A549 (cell line): ENCODE results near the gene PROM2. TPM values are rescaled to one million over a fixed set of nuclear protein-coding genes. Genes with fewer than 3 reads are reported as not detected.

Experiments used
- ATAC-seq, 2 experiments: fragments of 200-7000 bp in 1 of 2; fragments of >200 bp in 1 of 2; cut with Nextera tagmentation in 1 of 2; cut with Tn5 transposase in 1 of 2; 3 replicates each; pipeline versions ENCODE4 v1.8.0 to v1.9.1; 2018 to 2020; ENCODE audit warnings: mild to moderate bottlenecking in 1 of 2, moderate library complexity in 1 of 2
- CTCF ChIA-PET: fragments of 300-600 bp; sonication (Branson Sonifier 250); formaldehyde crosslinking; extraction: SDS; loops from one replicate; lab custom pipeline; 2021; ENCODE audit warnings: antibody characterized with exemption, inconsistent platforms; lab: Yijun Ruan, JAX
- POLR2A ChIA-PET: fragments of 350-600 bp; formaldehyde crosslinking; extraction: SDS; loops from one replicate; lab custom pipeline; 2021; ENCODE audit warnings: antibody characterized with exemption, inconsistent platforms; lab: Yijun Ruan, JAX
- DNase-seq, 2 experiments: peaks; one replicate each; pipeline versions ENCODE4 v3.0.0 to v3.0.0-alpha.2; 2011 to 2016; ENCODE audit warnings: low read depth in 1 of 2, low spot score in 1 of 2
- FAIRE-seq: peaks from 2 replicates; lab custom pipeline; 2011; peaks lifted over from hg19 to GRCh38; lab: Jason Lieb, UNC
- H3K27ac ChIP-seq, 2 experiments: fragments of >200 bp; sonication (Bioruptor Twin); formaldehyde crosslinking; 3 replicates each; pipeline ENCODE4 v1.5.1; 2016 to 2017
- H3K4me1 ChIP-seq: fragments of >200 bp; sonication (Bioruptor Twin); formaldehyde crosslinking; 3 replicates; pipeline ENCODE4 v1.6.1; 2016
- H3K4me2 ChIP-seq: fragments of >200 bp; sonication (Bioruptor Twin); formaldehyde crosslinking; 3 replicates; pipeline ENCODE4 v1.6.1; 2016
- H3K4me3 ChIP-seq: fragments of >200 bp; sonication (Bioruptor Twin); formaldehyde crosslinking; 3 replicates; pipeline ENCODE4 v1.5.1; 2016
- H3K9me3 ChIP-seq: fragments of >200 bp; sonication (Bioruptor Twin); formaldehyde crosslinking; 3 replicates; pipeline ENCODE4 v1.6.1; 2016
- BHLHE40 ChIP-seq: IDR thresholded peaks from 2 replicates; pipeline ENCODE4 v1.6.1; 2012; ENCODE audit warnings: low read depth, low read length, inconsistent platforms
- CBX2 ChIP-seq: fragments of 200-600 bp; sonication (generic); IDR thresholded peaks from 2 replicates; pipeline ENCODE4 v1.6.1; 2016; ENCODE audit warnings: low read depth, mild to moderate bottlenecking, borderline replicate concordance
- CHD2 ChIP-seq: fragments of 150-350 bp; IDR thresholded peaks from 2 replicates; pipeline ENCODE4 v1.6.1; 2014; ENCODE audit warnings: low read length; ENCODE audit not compliant: partially characterized antibody
- EHF ChIP-seq: fragments of 250-450 bp; sonication (Bioruptor Pico); IDR thresholded peaks from 2 replicates; pipeline ENCODE4 v1.5.0; 2020; ENCODE audit warnings: mild to moderate bottlenecking
- EHMT2 ChIP-seq: fragments of 200-600 bp; sonication (generic); IDR thresholded peaks from 2 replicates; pipeline ENCODE4 v1.6.1; 2016; ENCODE audit warnings: antibody characterized with exemption, low read depth, mild to moderate bottlenecking, moderate library complexity
- ESRRA ChIP-seq: fragments of 150-350 bp; IDR thresholded peaks from 2 replicates; pipeline ENCODE4 v1.6.1; 2014; ENCODE audit warnings: mild to moderate bottlenecking, low read length, borderline replicate concordance
- FOSB ChIP-seq: fragments of 250-450 bp; sonication (Bioruptor Pico); IDR thresholded peaks from 2 replicates; pipeline ENCODE4 v1.5.0; 2020; ENCODE audit warnings: mild to moderate bottlenecking, moderate library complexity
- FOSL2 ChIP-seq, 2 experiments: fragments of 450-650 bp in 1 of 2; fragments of >200 bp in 1 of 2; sonication (Bioruptor Twin) in 1 of 2; formaldehyde crosslinking; IDR thresholded peaks; 2 replicates each; pipeline versions ENCODE4 v1.5.0 to v1.6.1; 2016 to 2020; ENCODE audit warnings: mild to moderate bottlenecking in 1 of 2, moderate library complexity in 1 of 2
- FOXS1 ChIP-seq: fragments of 250-450 bp; sonication (Bioruptor Pico); IDR thresholded peaks from 2 replicates; pipeline ENCODE4 v1.5.0; 2020; ENCODE audit warnings: mild to moderate bottlenecking, moderate library complexity
- GATA3 ChIP-seq: IDR thresholded peaks from 2 replicates; pipeline ENCODE4 v1.6.1; 2012; ENCODE audit warnings: borderline replicate concordance
- HEYL ChIP-seq: fragments of 250-450 bp; sonication (Bioruptor Pico); IDR thresholded peaks from 2 replicates; pipeline ENCODE4 v1.8.0; 2021; ENCODE audit warnings: mild to moderate bottlenecking, moderate library complexity
- JUN ChIP-seq, 2 experiments: fragments of >200 bp; sonication (Bioruptor Twin); formaldehyde crosslinking; IDR thresholded peaks; 2 replicates in 1 of 2; 3 replicates in 1 of 2; pipeline ENCODE4 v1.6.1; 2016 to 2017
- KDM1A ChIP-seq: fragments of 200-600 bp; sonication (generic); IDR thresholded peaks from 2 replicates; pipeline ENCODE4 v1.6.1; 2016; ENCODE audit warnings: low read depth, mild to moderate bottlenecking
- KDM5A ChIP-seq: fragments of 200-600 bp; sonication (generic); IDR thresholded peaks from 2 replicates; pipeline ENCODE4 v1.6.1; 2016; ENCODE audit warnings: antibody characterized with exemption, mild to moderate bottlenecking
- MAFK ChIP-seq: fragments of 450-650 bp; IDR thresholded peaks from 2 replicates; pipeline ENCODE4 v1.6.1; 2014; ENCODE audit not compliant: partially characterized antibody
- MAZ ChIP-seq: fragments of 150-350 bp; IDR thresholded peaks from 2 replicates; pipeline ENCODE4 v1.6.1; 2014; ENCODE audit warnings: antibody characterized with exemption, low read depth, low read length, borderline replicate concordance
- NR3C1 ChIP-seq: fragments of >200 bp; sonication (Bioruptor Twin); formaldehyde crosslinking; IDR thresholded peaks from 3 replicates; pipeline ENCODE4 v1.6.1; 2017
- RARB ChIP-seq: fragments of 250-450 bp; sonication (Bioruptor Pico); IDR thresholded peaks from 2 replicates; pipeline ENCODE4 v1.8.0; 2021; ENCODE audit warnings: mild to moderate bottlenecking, moderate library complexity
- RFX5 ChIP-seq: fragments of 450-650 bp; IDR thresholded peaks from 2 replicates; pipeline ENCODE4 v1.7.1; 2014; ENCODE audit warnings: antibody characterized with exemption, mild to moderate bottlenecking, moderate library complexity
- SMC3 ChIP-seq: fragments of >200 bp; sonication (Bioruptor Twin); formaldehyde crosslinking; IDR thresholded peaks from 3 replicates; pipeline ENCODE4 v1.6.1; 2018; ENCODE audit warnings: inconsistent platforms
- SREBF2 ChIP-seq: fragments of 450-650 bp; IDR thresholded peaks from 2 replicates; pipeline ENCODE4 v1.6.1; 2014; ENCODE audit warnings: mild to moderate bottlenecking, moderate library complexity
- TFCP2L1 ChIP-seq: fragments of 250-450 bp; sonication (Bioruptor Pico); IDR thresholded peaks from 2 replicates; pipeline ENCODE4 v1.5.0; 2021; ENCODE audit warnings: mild to moderate bottlenecking
- TP53 ChIP-seq: fragments of 250-450 bp; sonication (Bioruptor Pico); IDR thresholded peaks from 2 replicates; pipeline ENCODE4 v1.5.0; 2021; ENCODE audit warnings: mild to moderate bottlenecking, moderate library complexity
- ZC3H11A ChIP-seq: fragments of 450-650 bp; IDR thresholded peaks from 2 replicates; pipeline ENCODE4 v1.6.1; 2014; ENCODE audit warnings: antibody characterized with exemption, mild to moderate bottlenecking
- ZNF302 ChIP-seq: fragments of 250-450 bp; sonication (Bioruptor Pico); IDR thresholded peaks from 2 replicates; pipeline ENCODE4 v1.9.0; 2021; ENCODE audit warnings: inconsistent platforms, mild to moderate bottlenecking, moderate library complexity
- WGBS: methylation state at CpG from one replicate; pipeline ENCODE4 v1.1.6; 2017; ENCODE audit errors: missing lambda C conversion rate; 5-methylcytosine and 5-hydroxymethylcytosine counted together
- polyA minus RNA-seq: library from RNA; depleted of rRNA, polyadenylated mRNA; stranded (reverse); fragments of >200 nt; gene quantifications from 2 replicates; pipeline ENCODE4 v1.2.3, GENCODE V29; 2011; rRNA and poly(A)+ RNA removed
- polyA plus RNA-seq, 4 experiments: library from polyadenylated mRNA; depleted of rRNA in 3 of 4; stranded (reverse); fragments of >200 nt; fragmentation: RNase III in 1 of 4; extraction: RNeasy Plus Mini Kit Qiagen cat#74134 plus additional on column Dnase treatment in 1 of 4; gene quantifications; 2 replicates in 3 of 4; 3 replicates in 1 of 4; pipeline ENCODE4 v1.2.3, GENCODE V29; 2011 to 2017
- TF ChIP-seq, protein P1 (sequence below): fragments of 150-350 bp; IDR thresholded peaks from 2 replicates; pipeline ENCODE4 v1.6.1; 2014; ENCODE audit warnings: low read depth, mild to moderate bottlenecking, low read length
- TF ChIP-seq, protein P2 (sequence below): fragments of >200 bp; sonication (Bioruptor Twin); formaldehyde crosslinking; IDR thresholded peaks from 2 replicates; pipeline ENCODE4 v1.6.1; 2016
- TF ChIP-seq, protein P3 (sequence below): fragments of 200-600 bp; sonication (generic); IDR thresholded peaks from 2 replicates; pipeline ENCODE4 v1.6.1; 2016; ENCODE audit warnings: antibody characterized with exemption, mild to moderate bottlenecking, moderate library complexity

PROM2 gene, protein sequence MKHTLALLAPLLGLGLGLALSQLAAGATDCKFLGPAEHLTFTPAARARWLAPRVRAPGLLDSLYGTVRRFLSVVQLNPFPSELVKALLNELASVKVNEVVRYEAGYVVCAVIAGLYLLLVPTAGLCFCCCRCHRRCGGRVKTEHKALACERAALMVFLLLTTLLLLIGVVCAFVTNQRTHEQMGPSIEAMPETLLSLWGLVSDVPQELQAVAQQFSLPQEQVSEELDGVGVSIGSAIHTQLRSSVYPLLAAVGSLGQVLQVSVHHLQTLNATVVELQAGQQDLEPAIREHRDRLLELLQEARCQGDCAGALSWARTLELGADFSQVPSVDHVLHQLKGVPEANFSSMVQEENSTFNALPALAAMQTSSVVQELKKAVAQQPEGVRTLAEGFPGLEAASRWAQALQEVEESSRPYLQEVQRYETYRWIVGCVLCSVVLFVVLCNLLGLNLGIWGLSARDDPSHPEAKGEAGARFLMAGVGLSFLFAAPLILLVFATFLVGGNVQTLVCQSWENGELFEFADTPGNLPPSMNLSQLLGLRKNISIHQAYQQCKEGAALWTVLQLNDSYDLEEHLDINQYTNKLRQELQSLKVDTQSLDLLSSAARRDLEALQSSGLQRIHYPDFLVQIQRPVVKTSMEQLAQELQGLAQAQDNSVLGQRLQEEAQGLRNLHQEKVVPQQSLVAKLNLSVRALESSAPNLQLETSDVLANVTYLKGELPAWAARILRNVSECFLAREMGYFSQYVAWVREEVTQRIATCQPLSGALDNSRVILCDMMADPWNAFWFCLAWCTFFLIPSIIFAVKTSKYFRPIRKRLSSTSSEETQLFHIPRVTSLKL
- polyA plus RNA-seq (2011; rRNA removed) (0.08 and 0.13 TPM in 2 replicates), polyA plus RNA-seq (2017; fragmentation: RNase III; extraction: RNeasy Plus Mini Kit Qiagen cat#74134 plus additional on column Dnase treatment) (0.04 to 0.16 TPM (median 0.09 TPM) in 3 replicates), polyA minus RNA-seq (0.12 TPM in 1 of 2 replicates, not detected in the other)
- 0.05 and 0.09 TPM in 2 replicates for polyA plus RNA-seq (2012; cell fraction: cytosol; rRNA removed)
- polyA plus RNA-seq (2012; cell fraction: nucleus; rRNA removed) = 0.77 and 1.4 TPM in 2 replicates

DNA sequence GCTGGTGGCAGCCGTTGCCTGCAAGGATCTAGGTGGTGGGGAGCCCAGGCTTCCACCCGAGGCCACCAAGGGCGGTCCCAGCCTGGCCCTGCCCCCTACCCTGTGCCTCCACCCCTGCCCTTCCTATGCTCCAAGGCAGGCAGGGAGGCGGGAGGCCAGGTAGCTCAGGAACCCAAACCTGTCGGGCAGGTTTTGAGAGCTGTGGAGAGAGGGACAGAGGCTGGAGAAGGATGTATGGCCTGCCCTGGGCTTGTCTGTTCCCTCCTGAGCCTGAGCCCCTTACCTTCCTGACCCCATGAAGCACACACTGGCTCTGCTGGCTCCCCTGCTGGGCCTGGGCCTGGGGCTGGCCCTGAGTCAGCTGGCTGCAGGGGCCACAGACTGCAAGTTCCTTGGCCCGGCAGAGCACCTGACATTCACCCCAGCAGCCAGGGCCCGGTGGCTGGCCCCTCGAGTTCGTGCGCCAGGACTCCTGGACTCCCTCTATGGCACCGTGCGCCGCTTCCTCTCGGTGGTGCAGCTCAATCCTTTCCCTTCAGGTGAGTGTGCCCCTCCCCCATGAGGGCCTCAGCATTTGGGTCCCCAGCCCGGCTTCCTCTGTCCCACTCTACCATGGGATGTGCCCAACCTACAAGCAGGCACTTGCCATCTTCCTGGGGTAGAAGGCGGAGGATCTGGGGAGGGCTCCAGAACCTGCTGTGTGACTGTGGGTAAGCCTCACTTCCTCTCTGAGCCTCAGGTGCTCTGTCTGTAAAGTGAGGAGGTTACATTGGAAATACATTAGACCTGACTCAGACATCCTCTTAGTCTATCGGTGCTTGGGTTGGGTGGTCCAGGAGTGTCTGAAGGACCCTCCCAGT, at the start of gene PROM2:
PROM2 (plus strand) TSS at position 159 of the 860 bp plus-strand sequence; CDS start at position 296, 137 bp downstream.
- ChIA-PET CTCF (no interaction called here), POLR2A (no interaction called here)
- TF ChIP-seq KDM1A (no peak), FOXS1 (CRISPR knock-in tag) (no peak), BHLHE40 (no peak), HEYL (CRISPR knock-in tag) (no peak), MAFK (no peak), EHF (CRISPR knock-in tag) (no peak), ZC3H11A (no peak), MAZ (no peak), GATA3 (no peak), EHMT2 (no peak), CHD2 (no peak), TFCP2L1 (CRISPR knock-in tag) (no peak), NR3C1 (no peak)
- TF ChIP-seq, protein P1, sequence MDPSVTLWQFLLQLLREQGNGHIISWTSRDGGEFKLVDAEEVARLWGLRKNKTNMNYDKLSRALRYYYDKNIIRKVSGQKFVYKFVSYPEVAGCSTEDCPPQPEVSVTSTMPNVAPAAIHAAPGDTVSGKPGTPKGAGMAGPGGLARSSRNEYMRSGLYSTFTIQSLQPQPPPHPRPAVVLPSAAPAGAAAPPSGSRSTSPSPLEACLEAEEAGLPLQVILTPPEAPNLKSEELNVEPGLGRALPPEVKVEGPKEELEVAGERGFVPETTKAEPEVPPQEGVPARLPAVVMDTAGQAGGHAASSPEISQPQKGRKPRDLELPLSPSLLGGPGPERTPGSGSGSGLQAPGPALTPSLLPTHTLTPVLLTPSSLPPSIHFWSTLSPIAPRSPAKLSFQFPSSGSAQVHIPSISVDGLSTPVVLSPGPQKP = no peak
- H3K4me2 ChIP-seq = no peak within 1 kb of the TSS
- WGBS = 57% methylated on average over 16 of the region's 17 CpGs
- FAIRE-seq (no peak), DNase-seq (no peak), ATAC-seq (no peak)
- no peaks in the 10 kb centered on the region for H3K4me1 ChIP-seq
- no peak within 1 kb of the TSS for H3K4me3 ChIP-seq
- H3K27ac ChIP-seq = no peak within 1 kb of the TSS
- peaks cover 38% of the 10 kb centered on the region for H3K9me3 ChIP-seq

DNA sequence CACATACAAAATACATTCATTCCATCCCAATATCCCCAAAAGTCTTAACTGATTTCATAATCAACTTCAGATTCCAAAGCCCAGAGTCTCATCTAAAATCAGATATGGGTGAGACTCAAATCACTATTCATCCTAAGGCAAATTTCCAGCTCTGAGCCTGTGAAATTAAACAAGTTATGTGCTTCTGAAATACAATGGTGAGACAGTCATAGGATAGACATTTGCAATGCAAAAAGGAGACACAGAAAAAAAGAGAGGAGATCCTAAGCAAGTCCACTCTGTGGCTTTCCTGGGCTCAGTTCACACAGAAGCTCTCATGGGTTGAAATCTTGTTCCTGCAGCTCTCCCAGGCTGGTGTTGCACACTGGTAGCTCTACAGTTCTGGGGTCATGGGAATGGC, 48.6 kb upstream of the PROM2 start:
- CTCF ChIA-PET = no interaction called here
- no peak for FAIRE-seq

More for the DNA sequence above, 48.6 kb upstream of the PROM2 start:
- POLR2A ChIA-PET = no interaction called here
- Histone ChIP-seq H3K4me1 (no peaks in the 10 kb centered on the region), H3K4me2 (no peak overlapping the region), H3K27ac (no peak overlapping the region), H3K9me3 (peaks cover 66% of the 10 kb centered on the region), H3K4me3 (no peak overlapping the region)
- TF ChIP-seq ZNF302 (CRISPR knock-in tag) = no peak
- TF ChIP-seq TP53 = no peak
- TF ChIP-seq SREBF2 = no peak
- no peak for TF ChIP-seq ESRRA
- no peak for TF ChIP-seq FOSL2 (IDR thresholded peaks at IDR 0.05)
- TF ChIP-seq FOSL2 (CRISPR knock-in tag; IDR thresholded peaks at IDR 0.05) = no peak
- TF ChIP-seq GATA3 = no peak
- no peak for TF ChIP-seq BHLHE40
- no peak for TF ChIP-seq KDM5A
- no peak for TF ChIP-seq JUN (IDR thresholded peaks at IDR 0.05)
- TF ChIP-seq, protein P2, sequence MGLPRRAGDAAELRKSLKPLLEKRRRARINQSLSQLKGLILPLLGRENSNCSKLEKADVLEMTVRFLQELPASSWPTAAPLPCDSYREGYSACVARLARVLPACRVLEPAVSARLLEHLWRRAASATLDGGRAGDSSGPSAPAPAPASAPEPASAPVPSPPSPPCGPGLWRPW = no peak
- TF ChIP-seq HEYL (CRISPR knock-in tag) = no peak
- TF ChIP-seq FOSB = no peak
- no peak for TF ChIP-seq RARB (CRISPR knock-in tag)
- no peak for TF ChIP-seq CBX2
- TF ChIP-seq RFX5 = no peak
- TF ChIP-seq NR3C1 = no peak
- no peak for TF ChIP-seq SMC3
- TF ChIP-seq, protein P3, sequence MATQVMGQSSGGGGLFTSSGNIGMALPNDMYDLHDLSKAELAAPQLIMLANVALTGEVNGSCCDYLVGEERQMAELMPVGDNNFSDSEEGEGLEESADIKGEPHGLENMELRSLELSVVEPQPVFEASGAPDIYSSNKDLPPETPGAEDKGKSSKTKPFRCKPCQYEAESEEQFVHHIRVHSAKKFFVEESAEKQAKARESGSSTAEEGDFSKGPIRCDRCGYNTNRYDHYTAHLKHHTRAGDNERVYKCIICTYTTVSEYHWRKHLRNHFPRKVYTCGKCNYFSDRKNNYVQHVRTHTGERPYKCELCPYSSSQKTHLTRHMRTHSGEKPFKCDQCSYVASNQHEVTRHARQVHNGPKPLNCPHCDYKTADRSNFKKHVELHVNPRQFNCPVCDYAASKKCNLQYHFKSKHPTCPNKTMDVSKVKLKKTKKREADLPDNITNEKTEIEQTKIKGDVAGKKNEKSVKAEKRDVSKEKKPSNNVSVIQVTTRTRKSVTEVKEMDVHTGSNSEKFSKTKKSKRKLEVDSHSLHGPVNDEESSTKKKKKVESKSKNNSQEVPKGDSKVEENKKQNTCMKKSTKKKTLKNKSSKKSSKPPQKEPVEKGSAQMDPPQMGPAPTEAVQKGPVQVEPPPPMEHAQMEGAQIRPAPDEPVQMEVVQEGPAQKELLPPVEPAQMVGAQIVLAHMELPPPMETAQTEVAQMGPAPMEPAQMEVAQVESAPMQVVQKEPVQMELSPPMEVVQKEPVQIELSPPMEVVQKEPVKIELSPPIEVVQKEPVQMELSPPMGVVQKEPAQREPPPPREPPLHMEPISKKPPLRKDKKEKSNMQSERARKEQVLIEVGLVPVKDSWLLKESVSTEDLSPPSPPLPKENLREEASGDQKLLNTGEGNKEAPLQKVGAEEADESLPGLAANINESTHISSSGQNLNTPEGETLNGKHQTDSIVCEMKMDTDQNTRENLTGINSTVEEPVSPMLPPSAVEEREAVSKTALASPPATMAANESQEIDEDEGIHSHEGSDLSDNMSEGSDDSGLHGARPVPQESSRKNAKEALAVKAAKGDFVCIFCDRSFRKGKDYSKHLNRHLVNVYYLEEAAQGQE = no peak
- DNase-seq = no peak
- ATAC-seq = no peak
